Fibroblast of lung (primary cell): ENCODE measurements around the gene PDE4D. TPM values are rescaled to one million over a fixed set of nuclear protein-coding genes. Genes with fewer than 3 reads are reported as not detected.
A peak's percentile ranks its signal among the peaks of the same experiment; 100 is the strongest.

ENCODE experiments used
- DNase-seq, 2 donors: peaks; one replicate each; pipeline versions ENCODE4 v3.0.0 to v3.0.0-alpha.2; 2010; ENCODE audit warnings: low read depth in 2 of 2
- H2AFZ ChIP-seq: 2 replicates; pipeline ENCODE4 v1.5.1; 2012; ENCODE audit warnings: low read length, control low read depth, inconsistent platforms
- H3K27ac ChIP-seq: 2 replicates; pipeline ENCODE4 v1.5.1; 2011; ENCODE audit warnings: low read length, control low read depth; ENCODE audit not compliant: insufficient read depth
- H3K27me3 ChIP-seq: 2 replicates; pipeline ENCODE4 v1.5.1; 2011; ENCODE audit warnings: mild to moderate bottlenecking, low read length; ENCODE audit not compliant: control insufficient read depth, insufficient read depth
- H3K36me3 ChIP-seq: 2 replicates; pipeline ENCODE4 v1.5.1; 2011; ENCODE audit warnings: low read length; ENCODE audit not compliant: control insufficient read depth, insufficient read depth
- H3K4me1 ChIP-seq: 2 replicates; pipeline ENCODE4 v1.5.1; 2011; ENCODE audit warnings: low read length; ENCODE audit not compliant: control insufficient read depth, insufficient read depth; ENCODE audit errors: extremely low read depth
- H3K4me2 ChIP-seq: 2 replicates; pipeline ENCODE4 v1.5.1; 2011; ENCODE audit warnings: low read length, control low read depth; ENCODE audit not compliant: insufficient read depth; ENCODE audit errors: extremely low read depth
- H3K4me3 ChIP-seq, 4 experiments: fragments of 200-600 bp in 1 of 4; sonication (generic) in 1 of 4; replicated peaks in 1 of 4; 2 replicates each; pipeline ENCODE4 v1.5.1; 2011 to 2016; ENCODE audit warnings: low read length in 4 of 4, low read depth in 3 of 4, mild to moderate bottlenecking in 3 of 4, control low read depth in 2 of 4, inconsistent platforms in 1 of 4, mixed read lengths in 1 of 4; ENCODE audit not compliant: insufficient read depth in 1 of 4; ENCODE audit errors: control extremely low read depth in 1 of 4
- H3K79me2 ChIP-seq: 2 replicates; pipeline ENCODE4 v1.5.1; 2012; ENCODE audit warnings: mild to moderate bottlenecking, low read length, inconsistent platforms; ENCODE audit not compliant: control insufficient read depth, insufficient read depth
- H3K9ac ChIP-seq: 2 replicates; pipeline ENCODE4 v1.5.1; 2011; ENCODE audit warnings: mild to moderate bottlenecking, low read length, control low read depth; ENCODE audit not compliant: insufficient read depth
- H3K9me3 ChIP-seq: 2 replicates; pipeline ENCODE4 v1.5.1; 2012; ENCODE audit warnings: low read depth, low read length; ENCODE audit not compliant: control insufficient read depth, insufficient read depth
- H4K20me1 ChIP-seq: 2 replicates; pipeline ENCODE4 v1.5.1; 2011; ENCODE audit warnings: low read length; ENCODE audit not compliant: control insufficient read depth, insufficient read depth; ENCODE audit errors: extremely low read depth
- EZH2 ChIP-seq: IDR thresholded peaks from 2 replicates; pipeline ENCODE4 v1.5.1; 2012; ENCODE audit warnings: low read length, control low read depth, mild to moderate bottlenecking; ENCODE audit errors: missing control alignments
- polyA plus RNA-seq, 2 donors: library from polyadenylated mRNA; depleted of rRNA in 1 of 2; stranded (reverse) in 1 of 2; unstranded in 1 of 2; fragments of >200 nt; gene quantifications; 2 replicates each; pipeline ENCODE4 v1.2.1, GENCODE V29; 2011 to 2012; ENCODE audit warnings: missing spikeins in 1 of 2
- total RNA-seq: library from RNA; depleted of rRNA; stranded (reverse); fragments of >200 nt; gene quantifications from 2 replicates; pipeline ENCODE4 v1.2.1, GENCODE V29; 2014
- TF ChIP-seq, protein P1 (sequence below), 2 donors: IDR thresholded peaks in 1 of 2; conservative IDR thresholded peaks in 1 of 2; 1 replicate in 1 of 2; 2 replicates in 1 of 2; pipeline ENCODE4 v1.5.1; 2011 to 2012; ENCODE audit warnings: low read length in 2 of 2, control low read depth in 1 of 2, inconsistent platforms in 1 of 2, low read depth in 1 of 2, mild to moderate bottlenecking in 1 of 2

Gene PDE4D
- total and polyA plus RNA-seq, 2 donors (not counting 1 experiment from before 2014, with no cell fraction given) = 2.1 to 8.3 TPM

DNA sequence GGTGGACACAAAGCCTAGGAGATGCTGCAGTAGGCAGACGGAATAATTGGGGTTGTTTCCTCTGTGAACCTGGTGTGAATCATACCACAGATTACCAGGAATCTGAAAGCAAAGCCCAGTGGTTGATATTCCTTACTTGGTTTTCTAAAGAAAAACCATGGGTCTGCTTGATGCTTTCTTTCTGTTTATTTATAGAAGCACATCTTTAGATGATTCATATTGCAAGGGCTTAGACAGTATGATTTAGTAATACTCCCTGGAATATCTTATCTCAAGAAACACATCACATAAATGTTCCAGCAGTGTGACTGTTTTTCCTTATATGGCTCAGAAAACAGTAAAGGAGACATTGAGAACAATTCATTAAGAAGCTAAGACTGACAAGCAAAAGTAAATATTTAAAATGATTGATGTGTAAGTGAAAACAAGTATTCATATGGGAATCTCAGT, 687.4 kb downstream of the PDE4D start:
- Histone ChIP-seq H2AFZ (no peak overlapping the region), H3K4me1 (no peaks in the 10 kb centered on the region), H3K4me3 (no peak overlapping the region), H3K9me3 (no peaks in the 10 kb centered on the region), H3K27ac (no peak overlapping the region), H3K79me2 (no peaks in the 10 kb centered on the region), H3K4me2 (no peak overlapping the region), H4K20me1 (no peaks in the 10 kb centered on the region), H3K9ac (no peak overlapping the region), H3K36me3 (no peaks in the 10 kb centered on the region), H3K27me3 (no peaks in the 10 kb centered on the region)
- peak; percentile 84 to 91 for DNase-seq
- TF ChIP-seq, protein P1, sequence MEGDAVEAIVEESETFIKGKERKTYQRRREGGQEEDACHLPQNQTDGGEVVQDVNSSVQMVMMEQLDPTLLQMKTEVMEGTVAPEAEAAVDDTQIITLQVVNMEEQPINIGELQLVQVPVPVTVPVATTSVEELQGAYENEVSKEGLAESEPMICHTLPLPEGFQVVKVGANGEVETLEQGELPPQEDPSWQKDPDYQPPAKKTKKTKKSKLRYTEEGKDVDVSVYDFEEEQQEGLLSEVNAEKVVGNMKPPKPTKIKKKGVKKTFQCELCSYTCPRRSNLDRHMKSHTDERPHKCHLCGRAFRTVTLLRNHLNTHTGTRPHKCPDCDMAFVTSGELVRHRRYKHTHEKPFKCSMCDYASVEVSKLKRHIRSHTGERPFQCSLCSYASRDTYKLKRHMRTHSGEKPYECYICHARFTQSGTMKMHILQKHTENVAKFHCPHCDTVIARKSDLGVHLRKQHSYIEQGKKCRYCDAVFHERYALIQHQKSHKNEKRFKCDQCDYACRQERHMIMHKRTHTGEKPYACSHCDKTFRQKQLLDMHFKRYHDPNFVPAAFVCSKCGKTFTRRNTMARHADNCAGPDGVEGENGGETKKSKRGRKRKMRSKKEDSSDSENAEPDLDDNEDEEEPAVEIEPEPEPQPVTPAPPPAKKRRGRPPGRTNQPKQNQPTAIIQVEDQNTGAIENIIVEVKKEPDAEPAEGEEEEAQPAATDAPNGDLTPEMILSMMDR (conservative IDR thresholded peaks at IDR 0.05 in 1 of 2, IDR thresholded peaks at IDR 0.05 in 1 of 2; ENCODE audit: low read depth in 1 of 2, low read length in 2 of 2) = no peak
- no peak for TF ChIP-seq EZH2

DNA sequence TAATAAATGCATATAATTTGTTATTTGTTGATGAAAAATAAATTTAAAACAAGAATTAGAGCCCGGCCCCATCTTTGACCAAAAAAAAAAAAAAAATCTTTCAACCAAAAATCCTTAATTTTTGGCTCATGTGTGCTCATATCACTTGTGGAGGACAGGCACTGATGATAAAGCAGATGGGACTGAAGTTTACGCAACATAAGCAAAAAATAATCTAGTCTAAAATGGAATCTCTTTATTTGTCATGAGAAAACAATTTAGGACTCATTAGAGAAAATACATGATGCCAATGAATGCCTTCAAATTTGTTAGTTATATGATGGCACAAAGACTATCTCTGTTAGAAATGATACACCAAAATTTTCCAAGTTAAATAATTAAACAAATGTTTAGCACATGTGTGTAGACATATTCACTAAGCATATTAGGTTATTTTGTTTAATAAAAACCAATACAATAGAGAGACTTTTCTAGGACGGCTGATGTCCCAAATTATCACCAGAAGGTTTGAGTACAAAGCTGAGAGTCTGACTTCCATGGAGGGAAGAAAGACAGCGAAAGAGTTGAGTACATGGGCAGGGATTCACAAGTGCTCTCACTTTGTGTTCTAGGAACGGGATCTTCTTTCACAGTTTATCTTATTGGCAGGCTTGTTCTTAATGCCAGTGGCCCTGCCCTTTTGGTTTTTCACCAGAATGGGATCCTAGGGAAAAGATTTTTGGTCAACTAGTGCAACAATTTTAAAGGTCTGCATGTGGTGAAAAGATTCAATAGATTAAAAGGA, 689.2 kb downstream of the PDE4D start:
- Histone ChIP-seq H3K27me3 (no peaks in the 10 kb centered on the region), H4K20me1 (no peaks in the 10 kb centered on the region), H3K4me1 (no peaks in the 10 kb centered on the region), H3K79me2 (no peaks in the 10 kb centered on the region), H3K4me2 (no peak overlapping the region), H3K36me3 (no peaks in the 10 kb centered on the region), H3K9ac (no peak overlapping the region), H3K9me3 (no peaks in the 10 kb centered on the region), H2AFZ (no peak overlapping the region), H3K4me3 (no peak overlapping the region), H3K27ac (no peak overlapping the region)
- DNase-seq = no peak
- TF ChIP-seq, protein P1 (conservative IDR thresholded peaks at IDR 0.05 in 1 of 2, IDR thresholded peaks at IDR 0.05 in 1 of 2; ENCODE audit: low read depth in 1 of 2, low read length in 2 of 2) = no peak
- TF ChIP-seq EZH2 = no peak

DNA sequence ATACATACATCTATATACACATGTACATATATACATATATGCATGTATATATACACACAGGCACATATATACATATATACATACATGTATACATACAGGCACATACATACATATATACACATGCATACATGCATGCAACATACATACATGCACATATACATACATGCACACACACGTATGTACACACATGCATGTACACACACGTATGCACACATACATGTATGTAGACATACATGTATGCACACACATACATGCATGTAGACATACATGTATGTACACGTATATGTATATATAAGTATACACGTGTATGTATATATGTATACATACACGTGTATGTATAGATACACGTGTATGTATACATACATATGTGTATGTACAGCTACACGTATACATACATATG, 693.7 kb downstream of the PDE4D start:
- Histone ChIP-seq H3K4me1 (no peaks in the 10 kb centered on the region), H3K36me3 (no peaks in the 10 kb centered on the region), H3K79me2 (no peaks in the 10 kb centered on the region), H3K4me3 (no peak overlapping the region), H3K9ac (no peak overlapping the region), H3K4me2 (no peak overlapping the region), H3K27me3 (no peaks in the 10 kb centered on the region), H2AFZ (no peak overlapping the region), H3K9me3 (no peaks in the 10 kb centered on the region), H4K20me1 (no peaks in the 10 kb centered on the region), H3K27ac (no peak overlapping the region)
- TF ChIP-seq EZH2 = no peak
- TF ChIP-seq, protein P1 (conservative IDR thresholded peaks at IDR 0.05 in 1 of 2, IDR thresholded peaks at IDR 0.05 in 1 of 2; ENCODE audit: low read depth in 1 of 2, low read length in 2 of 2) = no peak
- no peak for DNase-seq
